Fibroblast of the aortic adventitia (primary cell): ENCODE results near the gene HDDC3. TPM values are rescaled to one million over a fixed set of nuclear protein-coding genes. Genes with fewer than 3 reads are reported as not detected.

ENCODE experiments used
- DNase-seq: peaks from one replicate; pipeline ENCODE4 v3.0.0-alpha.2; 2010; ENCODE audit warnings: low read depth
- H3K4me3 ChIP-seq: 2 replicates; pipeline ENCODE4 v1.5.1; 2011; ENCODE audit warnings: low read depth, mild to moderate bottlenecking, control low read depth, low read length, moderate library complexity
- CTCF ChIP-seq: IDR thresholded peaks from 2 replicates; pipeline ENCODE4 v1.5.1; 2011; ENCODE audit warnings: mild to moderate bottlenecking, low read length, control low read depth, inconsistent platforms; ENCODE audit not compliant: insufficient read depth
- total RNA-seq: library from RNA; depleted of rRNA; stranded (reverse); fragments of >200 nt; gene quantifications from 2 replicates; pipeline ENCODE4 v1.2.3, GENCODE V29; 2012; ENCODE audit warnings: low replicate concordance

HDDC3 gene
- total RNA-seq, 1 donor = 12.9 TPM

- no peak for TF ChIP-seq CTCF
- no peak for DNase-seq
- no peak overlapping the region for H3K4me3 ChIP-seq
Observed at GRCh38 chr15:90959028-90959595, 26.8 kb upstream of the HDDC3 start.

- H3K4me3 ChIP-seq = peak overlapping the region; percentile 73
- TF ChIP-seq CTCF = no peak
Observed at GRCh38 chr15:90957791-90958190, 25.4 kb upstream of the HDDC3 start.

GRCh38 chr15:90957031-90957790, 24.9 kb upstream of the HDDC3 start:
- no peak for TF ChIP-seq CTCF
- H3K4me3 ChIP-seq = peak overlapping the region; percentile 73
- peak; percentile 25 for DNase-seq

More at GRCh38 chr15:90957791-90958190, 25.4 kb upstream of the HDDC3 start:
- DNase-seq = no peak

- DNase-seq = peak; percentile 69
- TF ChIP-seq CTCF = peak; percentile 80
- peak overlapping the region; percentile 73 for H3K4me3 ChIP-seq
Observed at GRCh38 chr15:90956274-90957030, 24.1 kb upstream of the HDDC3 start.

GRCh38 chr15:90955624-90956273, 23.4 kb upstream of the HDDC3 start:
- peak overlapping the region; percentile 82 for H3K4me3 ChIP-seq
- no peak for DNase-seq
- no peak for TF ChIP-seq CTCF

GRCh38 chr15:90954712-90955623, 22.6 kb upstream of the HDDC3 start, which contains the start of gene RCCD1:
Gene RCCD1, plus strand, starts transcription at chr15:90954884. Its CDS starts 1,851 bp downstream, at chr15:90956735.
- peak within 1 kb of the TSS; percentile 82 for H3K4me3 ChIP-seq
- peak; percentile 92 for DNase-seq
- no peak for TF ChIP-seq CTCF
